Daoy (cell line): ENCODE results near the gene GNA15. TPM values are rescaled to one million over a fixed set of nuclear protein-coding genes. Genes with fewer than 3 reads are reported as not detected.

Experiments
- DNase-seq: peaks from one replicate; pipeline ENCODE4 v3.0.0-alpha.2; 2015; ENCODE audit warnings: low read depth
- total RNA-seq: library from RNA; depleted of rRNA; stranded (reverse); fragments of >200 nt; shearing (Covaris generic); gene quantifications from 2 replicates; pipeline ENCODE4 v1.2.3, GENCODE V29; 2014

Gene GNA15
- total RNA-seq, 1 experiment from 2014 or later = not detected

DNA sequence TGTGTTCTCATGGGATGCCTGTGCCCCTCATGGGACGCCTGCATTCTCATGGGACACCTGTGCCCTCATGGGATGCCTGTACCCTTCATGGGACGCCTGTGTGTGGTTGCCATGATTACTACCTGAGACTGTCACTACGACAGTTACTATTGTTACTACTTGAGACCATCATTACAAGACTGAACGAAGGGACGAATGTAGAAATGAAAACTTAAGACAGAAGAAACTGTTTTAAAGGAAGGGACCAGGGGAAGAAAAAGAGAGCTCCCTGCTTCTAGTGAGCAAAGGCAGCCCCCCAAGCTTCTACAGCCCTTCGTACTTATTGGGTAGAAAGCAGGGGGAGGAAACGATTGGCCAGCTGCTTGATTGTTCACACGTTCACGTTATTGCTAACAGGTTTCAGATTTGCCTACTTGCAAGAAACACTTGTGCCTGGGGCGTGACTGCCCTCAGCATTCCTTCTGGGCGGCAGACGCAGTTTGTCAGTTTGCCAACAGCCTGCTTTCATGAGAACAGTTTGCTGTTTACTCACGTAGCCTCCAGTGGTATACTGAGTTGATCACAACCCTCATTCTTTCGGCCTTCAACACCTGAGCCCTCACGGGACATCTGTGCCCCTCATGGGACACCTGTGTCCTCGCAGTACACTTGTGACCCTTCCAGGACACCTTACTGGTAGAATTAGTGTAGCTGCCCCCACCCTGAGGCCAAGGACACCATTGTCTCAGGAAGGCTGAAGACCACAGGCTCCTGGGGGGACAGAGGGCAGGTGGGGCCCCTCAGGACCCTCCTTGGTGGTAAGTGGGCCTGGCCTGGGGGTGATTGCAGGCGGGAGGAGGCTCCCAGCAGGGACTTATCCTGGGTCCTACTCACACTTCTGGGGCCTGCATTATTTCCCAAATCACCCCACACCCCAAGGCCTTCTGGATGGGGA, 40.2 kb downstream of the GNA15 start:
- peak; percentile 74 for DNase-seq

DNA sequence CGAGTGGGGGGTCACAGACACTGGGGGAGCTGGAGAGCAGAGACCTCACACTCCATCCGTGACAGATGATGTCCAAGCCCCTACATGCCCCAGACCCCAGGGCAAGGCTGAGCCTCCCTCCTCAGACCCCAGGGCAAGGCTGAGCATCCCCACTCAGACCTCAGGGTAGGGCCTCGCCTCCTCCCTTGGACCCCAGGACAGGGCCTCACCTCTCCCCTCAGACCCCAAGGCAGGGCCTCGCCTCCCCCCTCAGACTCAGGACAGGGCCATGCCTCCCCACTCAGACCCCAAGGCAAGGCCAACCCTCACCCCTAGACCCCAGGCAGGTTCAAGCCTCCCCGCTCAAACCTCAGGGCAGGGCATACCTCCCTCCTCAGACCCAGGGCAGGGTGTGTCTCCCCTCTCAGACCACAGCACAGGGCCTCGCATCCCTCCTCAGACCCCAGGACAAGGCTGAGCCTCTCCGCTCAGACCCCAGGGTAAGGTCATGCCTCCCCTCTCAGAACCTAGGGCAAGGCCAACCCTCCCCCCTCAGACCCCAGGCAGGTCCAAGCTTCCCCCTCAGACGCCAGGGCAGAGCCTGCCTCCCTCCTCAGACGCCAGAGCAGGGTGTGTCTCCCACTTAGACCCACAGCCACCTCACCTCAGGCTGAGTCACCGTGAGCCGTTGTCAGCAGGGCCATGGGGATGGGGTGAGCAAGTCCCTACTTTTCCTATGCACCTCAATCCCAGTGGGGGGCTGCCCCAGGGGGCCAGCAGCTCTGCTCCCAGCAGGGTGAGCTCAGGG, 41.1 kb downstream of the GNA15 start:
- DNase-seq = peak; percentile 92

DNA sequence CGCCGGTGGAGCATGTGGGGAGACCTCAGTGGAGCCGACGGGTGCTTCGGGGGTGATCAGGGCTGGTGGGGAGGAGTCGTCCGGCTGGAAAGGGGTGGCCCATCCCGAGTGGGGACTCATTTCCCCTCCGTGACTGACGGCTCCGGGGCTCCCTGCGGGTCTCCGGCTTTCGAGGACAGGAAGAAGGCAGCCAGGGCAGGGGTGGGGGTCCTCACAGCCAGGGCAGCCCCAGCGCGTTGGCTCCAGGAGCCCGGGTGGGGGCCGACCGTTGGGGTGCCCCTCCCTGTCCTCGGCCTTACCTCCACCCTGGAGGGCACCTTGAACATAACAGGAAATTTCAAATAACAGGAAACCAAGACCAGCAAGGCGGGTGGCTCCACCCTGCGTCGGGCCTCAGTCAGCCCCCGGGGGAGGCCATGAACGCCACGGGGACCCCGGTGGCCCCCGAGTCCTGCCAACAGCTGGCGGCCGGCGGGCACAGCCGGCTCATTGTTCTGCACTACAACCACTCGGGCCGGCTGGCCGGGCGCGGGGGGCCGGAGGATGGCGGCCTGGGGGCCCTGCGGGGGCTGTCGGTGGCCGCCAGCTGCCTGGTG, 42.6 kb downstream of the GNA15 start, which contains the start of gene S1PR4:
Gene S1PR4, plus strand, starts transcription at position 393 of the 596 bp plus-strand sequence. Its CDS starts 24 bp downstream, at position 417.
- no peak for DNase-seq

DNA sequence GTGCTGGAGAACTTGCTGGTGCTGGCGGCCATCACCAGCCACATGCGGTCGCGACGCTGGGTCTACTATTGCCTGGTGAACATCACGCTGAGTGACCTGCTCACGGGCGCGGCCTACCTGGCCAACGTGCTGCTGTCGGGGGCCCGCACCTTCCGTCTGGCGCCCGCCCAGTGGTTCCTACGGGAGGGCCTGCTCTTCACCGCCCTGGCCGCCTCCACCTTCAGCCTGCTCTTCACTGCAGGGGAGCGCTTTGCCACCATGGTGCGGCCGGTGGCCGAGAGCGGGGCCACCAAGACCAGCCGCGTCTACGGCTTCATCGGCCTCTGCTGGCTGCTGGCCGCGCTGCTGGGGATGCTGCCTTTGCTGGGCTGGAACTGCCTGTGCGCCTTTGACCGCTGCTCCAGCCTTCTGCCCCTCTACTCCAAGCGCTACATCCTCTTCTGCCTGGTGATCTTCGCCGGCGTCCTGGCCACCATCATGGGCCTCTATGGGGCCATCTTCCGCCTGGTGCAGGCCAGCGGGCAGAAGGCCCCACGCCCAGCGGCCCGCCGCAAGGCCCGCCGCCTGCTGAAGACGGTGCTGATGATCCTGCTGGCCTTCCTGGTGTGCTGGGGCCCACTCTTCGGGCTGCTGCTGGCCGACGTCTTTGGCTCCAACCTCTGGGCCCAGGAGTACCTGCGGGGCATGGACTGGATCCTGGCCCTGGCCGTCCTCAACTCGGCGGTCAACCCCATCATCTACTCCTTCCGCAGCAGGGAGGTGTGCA, 43.3 kb downstream of the GNA15 start:
- no peak for DNase-seq

DNA sequence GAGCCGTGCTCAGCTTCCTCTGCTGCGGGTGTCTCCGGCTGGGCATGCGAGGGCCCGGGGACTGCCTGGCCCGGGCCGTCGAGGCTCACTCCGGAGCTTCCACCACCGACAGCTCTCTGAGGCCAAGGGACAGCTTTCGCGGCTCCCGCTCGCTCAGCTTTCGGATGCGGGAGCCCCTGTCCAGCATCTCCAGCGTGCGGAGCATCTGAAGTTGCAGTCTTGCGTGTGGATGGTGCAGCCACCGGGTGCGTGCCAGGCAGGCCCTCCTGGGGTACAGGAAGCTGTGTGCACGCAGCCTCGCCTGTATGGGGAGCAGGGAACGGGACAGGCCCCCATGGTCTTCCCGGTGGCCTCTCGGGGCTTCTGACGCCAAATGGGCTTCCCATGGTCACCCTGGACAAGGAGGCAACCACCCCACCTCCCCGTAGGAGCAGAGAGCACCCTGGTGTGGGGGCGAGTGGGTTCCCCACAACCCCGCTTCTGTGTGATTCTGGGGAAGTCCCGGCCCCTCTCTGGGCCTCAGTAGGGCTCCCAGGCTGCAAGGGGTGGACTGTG, 44.0 kb downstream of the GNA15 start:
- no peak for DNase-seq

DNA sequence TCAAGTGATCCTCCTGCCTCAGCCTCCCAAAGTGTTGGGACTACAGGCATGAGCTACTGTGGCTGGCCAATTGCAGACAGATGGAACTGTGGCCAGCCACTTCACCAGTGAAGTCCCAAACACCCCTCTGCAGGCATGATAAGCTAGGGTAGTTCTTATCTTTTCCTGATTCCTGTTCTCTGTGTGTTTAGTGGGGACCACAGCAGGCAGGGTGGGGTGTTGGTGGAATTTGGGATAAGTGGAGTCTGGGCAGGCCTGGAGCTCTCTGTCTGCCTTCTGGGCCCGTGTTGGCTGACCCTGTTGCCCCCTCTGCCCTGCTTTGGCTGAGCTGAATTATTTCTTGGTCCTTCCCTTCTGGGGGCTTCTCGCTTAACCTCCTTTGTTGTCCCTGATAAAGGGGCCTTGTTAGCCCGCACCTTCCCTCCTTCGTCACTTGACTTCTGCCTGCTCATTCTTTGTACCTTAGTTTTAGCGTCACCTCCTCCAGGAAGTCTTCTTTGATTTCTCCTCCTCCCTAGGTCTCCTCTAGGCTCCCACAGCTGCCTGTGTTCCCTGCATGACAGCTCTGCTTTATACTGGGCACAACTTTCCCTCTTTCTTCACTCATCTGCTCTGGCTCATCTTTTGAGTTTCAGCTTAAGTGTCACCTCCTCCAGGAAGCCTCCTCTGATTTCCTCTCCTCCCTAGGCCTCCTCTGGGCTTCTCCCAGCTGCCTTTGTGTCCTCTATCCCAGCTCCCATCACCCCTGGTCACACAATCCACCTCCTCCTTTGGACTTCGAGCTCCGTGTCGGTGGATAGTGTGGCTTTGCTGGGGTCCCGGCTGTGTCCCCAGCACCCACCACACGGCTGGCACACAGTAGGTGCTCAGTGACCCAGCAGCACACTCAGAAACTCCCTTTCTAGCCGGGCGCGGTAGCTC, 48.1 kb downstream of the GNA15 start:
- DNase-seq = no peak

DNA sequence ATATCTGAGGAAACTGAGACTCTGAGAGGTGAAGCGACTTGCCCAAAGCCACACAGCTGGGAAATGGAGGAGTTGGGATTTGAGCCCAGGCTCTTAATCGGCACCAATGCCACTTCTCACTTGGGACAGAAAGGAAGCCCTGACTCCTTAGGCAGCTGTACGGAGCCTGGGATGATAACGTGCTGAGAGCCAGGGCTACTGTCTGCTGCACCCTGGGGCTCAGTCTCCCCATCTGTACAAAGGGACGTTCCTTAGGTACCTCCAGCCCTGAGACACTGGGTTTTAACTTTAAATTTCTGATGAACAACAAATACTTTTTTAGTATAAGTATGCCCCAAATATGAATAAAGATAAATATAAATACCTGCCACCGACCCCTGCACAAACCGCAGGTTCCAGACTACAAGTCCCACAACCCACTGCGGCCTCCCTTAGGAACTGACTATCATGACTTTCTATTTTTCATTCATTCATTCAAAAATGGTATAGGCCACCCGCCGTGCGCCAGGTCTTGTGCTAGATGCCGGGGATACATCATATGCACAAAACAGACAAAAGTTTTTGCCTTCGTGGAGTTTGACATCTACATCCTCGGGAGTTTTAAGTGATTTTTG, 49.1 kb downstream of the GNA15 start:
- DNase-seq = no peak

DNA sequence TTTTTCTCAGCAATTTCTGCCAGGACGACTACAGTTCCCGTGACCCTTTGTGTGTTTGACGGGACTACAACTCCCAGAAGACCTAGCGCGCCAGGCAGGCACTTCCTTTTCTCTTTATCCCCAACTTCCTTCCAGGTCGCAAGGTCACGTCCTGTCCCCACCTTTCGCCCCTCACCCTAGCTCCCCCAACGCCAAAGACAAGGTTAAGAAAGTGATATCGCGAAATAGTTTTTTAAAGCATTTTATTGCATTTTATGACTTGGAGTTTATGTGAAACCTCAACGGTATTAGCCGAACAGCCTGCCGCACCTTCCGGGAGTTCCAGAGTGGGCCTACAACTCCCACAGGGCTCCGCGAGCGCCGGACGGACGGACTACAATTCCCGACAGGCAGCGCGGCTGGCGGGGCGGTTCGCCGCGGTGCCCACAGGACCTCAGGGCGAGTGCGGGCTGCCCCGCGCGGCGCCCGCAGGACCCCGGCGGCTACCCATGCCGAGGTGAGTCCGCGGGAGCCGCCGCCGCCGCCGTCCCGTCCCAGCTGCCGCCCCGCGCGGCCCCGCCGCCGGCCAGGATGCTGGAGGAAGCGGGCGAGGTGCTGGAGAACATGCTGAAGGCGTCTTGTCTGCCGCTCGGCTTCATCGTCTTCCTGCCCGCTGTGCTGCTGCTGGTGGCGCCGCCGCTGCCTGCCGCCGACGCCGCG, 49.8 kb downstream of the GNA15 start, which contains the start of gene NCLN:
Gene NCLN, plus strand, starts transcription at position 470 of the 699 bp plus-strand sequence. Its CDS starts 101 bp downstream, at position 571.
- DNase-seq = peak; percentile 96

DNA sequence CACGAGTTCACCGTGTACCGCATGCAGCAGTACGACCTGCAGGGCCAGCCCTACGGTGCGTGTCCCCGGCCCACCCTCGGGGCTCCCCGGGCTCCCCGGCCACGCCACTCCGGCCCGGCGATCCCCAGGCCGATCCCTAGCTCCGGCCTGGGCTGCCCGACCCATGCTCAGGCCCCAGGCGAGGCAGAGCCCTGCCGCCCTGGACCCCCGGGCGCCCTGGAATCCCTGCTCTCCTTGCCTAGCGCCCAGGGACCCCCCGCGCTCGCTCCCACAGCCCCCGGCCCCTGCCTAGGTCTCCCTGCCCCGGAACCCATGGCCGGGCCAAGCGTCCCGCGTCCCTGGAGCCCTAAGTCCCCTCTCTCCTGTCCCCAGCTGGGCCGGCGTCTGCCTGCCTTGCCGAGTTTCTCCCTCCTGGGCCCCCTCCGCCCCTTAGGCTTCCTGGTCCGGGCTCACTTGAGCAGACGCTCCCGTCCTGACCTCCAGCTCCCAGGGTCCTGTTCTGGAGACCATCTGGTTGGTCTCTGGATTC, 50.4 kb downstream of the GNA15 start:
- no peak for DNase-seq

DNA sequence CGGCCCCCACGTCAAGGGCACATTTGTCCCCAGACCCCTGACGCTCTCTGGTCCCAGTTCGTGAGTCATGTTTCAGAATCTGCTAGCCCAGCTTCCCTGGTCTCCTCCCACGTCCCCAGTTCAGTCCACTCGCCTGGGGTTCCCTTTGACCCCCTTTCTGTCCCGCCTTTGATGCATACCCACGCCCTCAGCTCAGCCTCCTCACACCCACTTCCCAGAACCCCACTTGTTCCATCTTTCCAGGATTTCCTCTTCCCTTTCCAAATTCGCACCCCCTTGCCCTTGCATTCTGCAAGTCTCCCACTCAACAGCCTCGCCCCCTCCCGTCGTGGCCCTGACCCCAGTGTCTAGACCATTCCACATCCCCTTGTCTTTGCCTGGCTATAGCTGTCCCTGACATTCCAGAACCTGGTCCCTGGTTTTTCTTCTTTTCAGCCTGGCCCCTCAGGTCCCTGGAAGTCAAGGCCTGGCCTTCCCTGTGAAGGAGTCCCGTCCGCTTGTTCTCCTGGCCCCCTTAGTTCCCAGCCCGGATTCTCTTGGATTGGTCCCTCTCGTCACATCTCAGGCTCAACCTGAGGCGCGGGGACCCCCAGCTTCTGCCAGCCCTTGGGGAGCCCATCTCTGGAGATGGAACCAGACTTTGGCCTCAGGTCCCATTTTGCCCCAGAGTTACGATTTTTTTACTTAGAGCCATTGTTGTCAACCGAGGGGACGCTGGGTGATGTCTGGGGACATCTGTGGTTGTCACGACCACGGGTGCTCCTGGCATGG, 51.2 kb downstream of the GNA15 start:
- DNase-seq = no peak

DNA sequence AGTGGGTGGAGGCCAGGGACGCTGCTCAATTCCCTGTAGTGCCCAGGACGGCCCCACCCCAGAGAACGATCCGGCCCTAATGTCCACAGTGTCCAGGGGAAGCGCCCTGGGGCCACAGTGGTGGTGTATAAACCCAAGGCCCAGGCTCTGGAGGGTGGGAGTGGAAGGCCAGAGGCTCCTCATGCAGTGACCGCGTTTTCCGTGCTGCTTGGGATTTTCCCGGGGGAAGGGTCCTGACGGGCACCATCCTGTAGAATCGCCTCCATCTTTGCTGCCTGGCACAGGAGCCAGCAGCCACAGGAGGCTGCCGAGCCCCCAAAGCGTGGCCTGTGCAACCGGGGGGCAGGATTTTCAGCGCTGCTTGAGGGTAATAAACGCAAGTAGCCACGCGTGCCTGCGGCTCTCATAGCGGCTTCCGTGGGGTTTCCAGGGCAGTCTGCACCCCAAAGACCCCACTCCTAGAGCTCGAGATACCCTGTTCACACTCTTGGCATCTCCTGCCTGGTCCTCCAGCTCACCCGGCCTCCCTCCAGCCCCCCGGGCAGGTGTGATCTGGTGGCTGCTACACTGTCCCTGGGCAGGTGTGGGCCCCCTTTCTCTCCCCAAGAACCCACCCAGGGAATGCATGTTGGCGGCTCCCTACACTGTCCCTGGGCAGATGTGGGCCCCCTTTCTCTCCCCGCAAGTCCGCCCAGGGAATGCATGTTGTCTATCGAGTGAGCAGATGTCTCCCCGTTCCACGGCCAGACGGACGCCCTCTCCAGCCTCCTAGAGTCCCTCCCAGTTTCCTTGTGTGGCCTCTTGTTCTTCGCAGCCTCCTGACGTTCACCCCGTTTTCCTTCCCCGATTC, 52.1 kb downstream of the GNA15 start:
- DNase-seq = no peak

DNA sequence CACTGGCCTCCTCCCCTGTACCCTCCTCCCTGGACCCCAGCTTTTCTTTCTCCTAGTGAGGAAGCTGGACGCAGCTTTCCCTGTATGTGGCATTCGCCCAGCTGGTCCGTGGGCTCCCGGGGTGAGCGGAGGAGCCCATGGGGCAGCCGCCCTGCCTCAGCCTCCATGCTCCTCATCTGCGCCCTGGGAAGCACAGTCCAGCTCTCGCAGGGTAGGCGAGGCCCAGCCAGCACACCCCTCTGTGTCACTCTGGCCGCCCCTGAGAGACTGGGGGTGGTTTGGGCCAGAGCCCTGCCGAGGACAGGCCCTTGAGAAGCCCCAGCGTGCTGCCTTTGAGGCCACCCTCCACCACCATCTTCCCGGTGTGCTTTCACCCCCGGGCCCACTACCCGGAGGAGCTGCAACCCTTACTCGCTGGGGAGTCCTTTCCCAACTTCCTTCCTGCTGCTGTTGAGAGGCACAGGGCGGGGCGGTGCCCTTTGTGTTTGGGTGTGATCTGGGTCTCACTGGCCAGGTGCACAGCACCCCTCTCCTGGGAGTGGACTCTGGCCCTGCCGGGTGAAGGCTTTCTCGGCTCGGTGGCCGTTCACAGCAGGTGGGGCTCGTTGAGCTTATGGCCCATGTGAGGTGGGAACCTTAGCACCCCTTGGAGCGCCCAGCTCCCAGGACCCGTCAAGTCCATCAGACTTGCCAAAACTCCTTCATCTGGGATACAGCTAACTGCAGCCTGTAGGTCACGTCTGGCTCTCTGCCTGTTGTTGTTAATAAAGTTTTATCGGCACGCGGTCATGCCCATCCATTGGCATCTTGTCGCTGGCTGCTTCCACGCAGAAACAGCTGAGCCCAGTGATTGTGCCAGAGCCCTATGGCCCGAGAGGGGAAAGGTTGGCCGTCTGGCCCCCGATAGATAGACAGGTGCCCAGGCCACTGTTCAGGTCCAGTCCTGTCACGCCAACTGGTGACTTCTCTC, 53.1 kb downstream of the GNA15 start:
- DNase-seq = no peak

DNA sequence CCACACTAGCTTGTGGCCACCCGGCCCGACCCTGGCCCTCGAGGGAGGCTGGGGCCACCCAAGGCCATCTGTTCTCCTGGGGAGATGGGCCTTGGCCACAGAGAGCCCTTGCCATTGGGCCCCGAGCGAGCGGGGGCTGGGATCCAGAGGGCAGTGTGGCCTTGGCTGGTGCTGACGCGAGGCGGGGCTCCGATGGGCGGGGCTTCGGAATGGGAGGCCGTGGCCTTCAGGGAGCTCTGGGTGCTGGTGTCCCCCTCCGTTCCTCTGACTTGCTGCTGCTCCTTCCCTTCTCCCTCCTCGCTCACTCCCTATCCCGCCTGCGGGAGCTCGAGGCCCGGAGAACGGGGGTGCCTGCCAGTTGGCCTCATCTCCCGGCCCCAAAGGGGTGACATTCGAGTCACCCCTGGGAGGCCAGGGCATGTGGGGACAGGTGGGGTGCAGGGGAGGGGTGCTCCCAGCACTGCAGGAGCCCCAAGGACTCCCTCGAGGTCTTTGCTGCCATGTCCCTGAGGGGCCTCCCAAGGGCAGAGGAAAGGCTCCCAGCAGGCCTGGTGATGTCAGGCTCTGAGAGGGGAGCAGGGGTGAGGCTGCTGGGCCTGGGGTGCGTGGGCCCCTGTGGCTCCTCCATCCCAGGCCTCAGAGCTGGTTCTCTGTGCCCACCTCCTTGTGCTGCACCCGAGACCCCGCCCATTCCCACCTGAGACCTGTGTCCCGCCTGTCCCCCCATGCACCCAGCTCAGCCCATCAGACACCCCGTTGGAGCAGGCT, 54.1 kb downstream of the GNA15 start:
- no peak for DNase-seq

DNA sequence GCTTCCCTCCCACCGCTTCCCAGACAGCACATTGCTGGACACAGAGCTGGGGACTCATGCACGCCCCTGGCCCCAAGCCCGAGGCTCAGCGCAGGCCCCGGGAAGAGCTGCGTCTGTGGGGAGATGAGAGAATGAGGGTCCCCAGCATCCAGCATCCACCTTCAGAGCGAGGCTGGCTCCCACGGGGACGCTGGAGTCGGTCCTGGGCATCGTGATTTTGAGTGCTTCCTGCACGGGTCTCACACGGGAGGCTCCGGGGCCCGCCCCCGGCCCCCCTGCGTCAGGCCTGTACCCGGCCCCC, 54.6 kb downstream of the GNA15 start:
- no peak for DNase-seq
